ENCODE results near the gene UBA52. TPM values are rescaled to one million over a fixed set of nuclear protein-coding genes. Genes with fewer than 3 reads are reported as not detected.

The UBA52 gene
- total RNA-seq, 1 experiment from 2014 or later: 1,361 TPM

- TF ChIP-seq ZNF671 (CRISPR knock-in tag; IDR thresholded peaks at IDR 0.05) (no peak), NFE2L1 (CRISPR knock-in tag; IDR thresholded peaks at IDR 0.05) (no peak), AR (CRISPR knock-in tag; IDR thresholded peaks at IDR 0.05) (no peak), AFF4 (CRISPR knock-in tag; IDR thresholded peaks at IDR 0.05; ENCODE audit: borderline replicate concordance) (no peak)
Measured at GRCh38 chr19:18617562-18617961, 45.9 kb downstream of the UBA52 start (continued).

- CTCF ChIA-PET: no interaction called here
- DNase-seq (ENCODE audit: low spot score): no peak
- Mint-ChIP-seq H3K27me3 (ENCODE audit: low read depth) (peaks cover 36% of the 10 kb centered on the region), H3K4me1 (peaks cover 6% of the 10 kb centered on the region; the same call in 1 of the 2 replicates), H3K4me3 (no peak overlapping the region), H3K36me3 (peaks cover 5% of the 10 kb centered on the region), H3K9me3 (peaks cover 7% of the 10 kb centered on the region), H3K27ac (no peak overlapping the region)
- no peak for TF ChIP-seq NFATC4 (CRISPR knock-in tag; IDR thresholded peaks at IDR 0.05)
- no peak for TF ChIP-seq KAT7 (CRISPR knock-in tag; IDR thresholded peaks at IDR 0.05; ENCODE audit: borderline replicate concordance)
- TF ChIP-seq ZNF121 (CRISPR knock-in tag; IDR thresholded peaks at IDR 0.05): no peak
- no peak for TF ChIP-seq ZNF232 (CRISPR knock-in tag; IDR thresholded peaks at IDR 0.05)
- no peak for TF ChIP-seq ZMAT4 (CRISPR knock-in tag; IDR thresholded peaks at IDR 0.05)
- TF ChIP-seq NFYB (CRISPR knock-in tag; conservative IDR thresholded peaks at IDR 0.05; ENCODE audit: low read depth): no peak
- TF ChIP-seq AR (CRISPR knock-in tag; IDR thresholded peaks at IDR 0.05): no peak
- TF ChIP-seq TEAD1 (CRISPR knock-in tag; IDR thresholded peaks at IDR 0.05): no peak
- TF ChIP-seq IRF2 (CRISPR knock-in tag; IDR thresholded peaks at IDR 0.05; ENCODE audit: borderline replicate concordance, low read depth): no peak
- TF ChIP-seq SP1 (CRISPR knock-in tag; conservative IDR thresholded peaks at IDR 0.05): no peak
- no peak for TF ChIP-seq ERG (CRISPR knock-in tag; IDR thresholded peaks at IDR 0.05)
- no peak for TF ChIP-seq CREM (CRISPR knock-in tag; IDR thresholded peaks at IDR 0.05)
- no peak for TF ChIP-seq GTF2I (CRISPR knock-in tag; conservative IDR thresholded peaks at IDR 0.05)
- no peak for TF ChIP-seq NR2C2 (CRISPR knock-in tag; IDR thresholded peaks at IDR 0.05)
- no peak for TF ChIP-seq HMGA2 (CRISPR knock-in tag; IDR thresholded peaks at IDR 0.05)
- TF ChIP-seq PRRX2 (CRISPR knock-in tag; IDR thresholded peaks at IDR 0.05): no peak
- no peak for TF ChIP-seq SMAD3 (CRISPR knock-in tag; IDR thresholded peaks at IDR 0.05; ENCODE audit: borderline replicate concordance)
- no peak for TF ChIP-seq ZNF138 (CRISPR knock-in tag; conservative IDR thresholded peaks at IDR 0.05)
- ATAC-seq: no peak
- POLR2A ChIA-PET: no interaction called here
Measured at GRCh38 chr19:18618236-18618635, 46.6 kb downstream of the UBA52 start.

All from WTC11 (cell line).